Transverse colon (tissue), 4 donors: ENCODE measurements around the gene LONP1. TPM values are rescaled to one million over a fixed set of nuclear protein-coding genes. Genes with fewer than 3 reads are reported as not detected.
"Not testable (repeated sequence)": the region's sequence is repeated elsewhere in the genome, so short reads cannot be mapped to it uniquely, and the experiment has no call there.

ENCODE experiments used
- DNase-seq: peaks from one replicate; pipeline ENCODE4 v3.0.0-alpha.2; 2019
- H3K27ac ChIP-seq, 4 donors: fragments of 200-600 bp; sonication (generic); 2 replicates each; pipeline ENCODE4 v1.5.1; 2016 to 2018; ENCODE audit warnings: inconsistent platforms in 4 of 4
- H3K27me3 ChIP-seq: fragments of 200-600 bp; sonication (generic); 2 replicates; pipeline ENCODE4 v1.5.1; 2017; ENCODE audit warnings: inconsistent platforms
- H3K36me3 ChIP-seq, 4 donors: fragments of 200-600 bp; sonication (generic); 2 replicates each; pipeline ENCODE4 v1.5.1; 2017 to 2019; ENCODE audit warnings: inconsistent platforms in 4 of 4
- H3K4me1 ChIP-seq, 4 donors: fragments of 200-600 bp; sonication (generic); 2 replicates each; pipeline ENCODE4 v1.5.1; 2017 to 2020; ENCODE audit warnings: inconsistent platforms in 4 of 4
- H3K4me3 ChIP-seq, 4 donors: fragments of 200-600 bp; sonication (generic); 1 replicate in 1 of 4; 2 replicates in 3 of 4; pipeline versions ENCODE4 v1.5.1 to v1.6.1; 2017 to 2019; ENCODE audit warnings: inconsistent platforms in 4 of 4
- H3K9me3 ChIP-seq, 2 donors: fragments of 200-600 bp; sonication (generic); 2 replicates each; pipeline ENCODE4 v1.5.1; 2017 to 2019; ENCODE audit warnings: inconsistent platforms in 2 of 2
- CTCF ChIP-seq, 5 experiments: fragments of 200-600 bp in 3 of 5; fragments of 450-650 bp in 2 of 5; sonication (generic) in 3 of 5; IDR thresholded peaks; 1 replicate in 2 of 5; 2 replicates in 3 of 5; pipeline ENCODE4 v1.5.1; 2016 to 2017; ENCODE audit warnings: antibody characterized with exemption in 5 of 5, inconsistent platforms in 3 of 5, mild to moderate bottlenecking in 2 of 5, moderate library complexity in 1 of 5
- EP300 ChIP-seq: sonication (generic); formaldehyde crosslinking; IDR thresholded peaks from one replicate; pipeline ENCODE4 v1.6.1; 2017; ENCODE audit warnings: antibody characterized with exemption, low read depth
- POLR2A ChIP-seq: fragments of 450-650 bp; IDR thresholded peaks from one replicate; pipeline ENCODE4 v1.6.1; 2016; ENCODE audit warnings: antibody characterized with exemption, mild to moderate bottlenecking, moderate library complexity
- POLR2AphosphoS5 ChIP-seq, 3 donors: sonication (generic); formaldehyde crosslinking; IDR thresholded peaks; one replicate each; pipeline ENCODE4 v1.6.1; 2016; ENCODE audit warnings: antibody characterized with exemption in 3 of 3
- WGBS, 2 donors: methylation state at CpG; one replicate each; pipeline ENCODE4 v1.1.5; 2018; ENCODE audit warnings: low coverage in 1 of 2; 5-methylcytosine and 5-hydroxymethylcytosine counted together
- in situ Hi-C, 4 donors: fragments of 200-750 bp; cut with MboI; loops; one replicate each; pipeline versions ENCODE4 v1.15.0 to v1.15.1; 2017; ENCODE audit warnings: low sequenced_read_pairs in 3 of 4, low pct_ligation_motif_present in 1 of 4, low pct_unique_long_range_greater_than_20kb in 1 of 4
- intact Hi-C: fragments of 100-400 bp; cut with DNase I; formaldehyde crosslinking; loops from one replicate; pipeline ENCODE4 v1.15.1; 2023; ENCODE audit warnings: low total_unique reads
- total RNA-seq, 4 donors: library from RNA; depleted of rRNA; stranded (reverse); fragments of >200 nt; gene quantifications; one replicate each; pipeline ENCODE4 v1.1.0, GENCODE V29; 2016

Gene LONP1
- total RNA-seq, 4 donors from 2014 or later, result 28.7 to 164 (median 39.8) TPM

- Histone ChIP-seq H3K36me3 (peaks cover 0 to 27% (median 5%) of the 10 kb centered on the region in 4 donors), H3K27me3 (no peaks in the 10 kb centered on the region), H3K4me3 (no peak overlapping the region), H3K4me1 (peaks cover 0 to 28% (median 16%) of the 10 kb centered on the region in 4 donors), H3K9me3 (no peaks in the 10 kb centered on the region), H3K27ac (no peak overlapping the region)
- intact Hi-C loops, result no loop called here
- WGBS, 2 donors, result 71% methylated on average over 7 of the region's 7 CpGs; no CpG with 5 or more reads in 1 of the 2 donors
- DNase-seq, result no peak
- in situ Hi-C loops, result no loop called here
- TF ChIP-seq CTCF (IDR thresholded peaks at IDR 0.05), result no peak
- TF ChIP-seq POLR2A, result no peak
- TF ChIP-seq POLR2AphosphoS5 (IDR thresholded peaks at IDR 0.05), result no peak
- TF ChIP-seq EP300, result no peak
Observed at GRCh38 chr19:5692723-5693194, 27.2 kb downstream of the LONP1 start.

- H3K27me3 ChIP-seq, result no peaks in the 10 kb centered on the region
- peak overlapping the region in 3 of 4 donors; percentile 62 to 80 (median 68) for H3K4me3 ChIP-seq
- in situ Hi-C loops (no loop called here), intact Hi-C loops (no loop called here)
- H3K9me3 ChIP-seq, result no peaks in the 10 kb centered on the region
- H3K4me1 ChIP-seq, result peaks cover 0 to 34% (median 21%) of the 10 kb centered on the region in 4 donors
- H3K36me3 ChIP-seq, result peaks cover 0 to 27% (median 5%) of the 10 kb centered on the region in 4 donors
- WGBS, 2 donors, result 43% methylated on average over 28 of the region's 42 CpGs; no CpG with 5 or more reads in 1 of the 2 donors
- no peak for DNase-seq
- TF ChIP-seq POLR2A (no peak), EP300 (no peak), CTCF (IDR thresholded peaks at IDR 0.05) (no peak), POLR2AphosphoS5 (IDR thresholded peaks at IDR 0.05) (no peak)
- peak overlapping the region; percentile 91 to 93 (median 92) for H3K27ac ChIP-seq
Observed at GRCh38 chr19:5691822-5692722, 27.9 kb downstream of the LONP1 start.

- 2% methylated on average over 49 of the region's 54 CpGs; no CpG with 5 or more reads in 1 of the 2 donors for WGBS, 2 donors
Observed at GRCh38 chr19:5690955-5691821, 28.8 kb downstream of the LONP1 start.

GRCh38 chr19:5690125-5690954, 29.6 kb downstream of the LONP1 start, which contains the start of gene RPL36:
Gene RPL36, plus strand, starts transcription at chr19:5690295. Its CDS starts 213 bp downstream, at chr19:5690508.
- Histone ChIP-seq H3K4me3 (peak within 1 kb of the TSS; percentile 58 to 80 (median 65)), H3K4me1 (peaks cover 0 to 39% (median 27%) of the 10 kb centered on the region in 4 donors), H3K9me3 (no peaks in the 10 kb centered on the region), H3K27me3 (no peaks in the 10 kb centered on the region), H3K36me3 (peaks cover 0 to 15% (median 3%) of the 10 kb centered on the region in 4 donors), H3K27ac (peak within 1 kb of the TSS; percentile 91 to 93 (median 92))
- 1% methylated on average over 71 of the region's 73 CpGs; no CpG with 5 or more reads in 1 of the 2 donors for WGBS, 2 donors
- in situ Hi-C loops (no loop called here), intact Hi-C loops (no loop called here)
- peak; percentile 99 for DNase-seq
- no peak for TF ChIP-seq EP300
- peak; percentile 95 to 99 (median 97) for TF ChIP-seq CTCF (IDR thresholded peaks at IDR 0.05)
- peak; percentile 95 to 99 (median 99) for TF ChIP-seq POLR2AphosphoS5 (IDR thresholded peaks at IDR 0.05)
- TF ChIP-seq POLR2A, result peak; percentile 95

More at GRCh38 chr19:5690955-5691821, 28.8 kb downstream of the LONP1 start:
- peak overlapping the region; percentile 91 to 93 (median 92) for H3K27ac ChIP-seq
- peaks cover 0 to 37% (median 25%) of the 10 kb centered on the region in 4 donors for H3K4me1 ChIP-seq
- H3K9me3 ChIP-seq, result no peaks in the 10 kb centered on the region
- H3K4me3 ChIP-seq, result peak overlapping the region; percentile 58 to 80 (median 65)
- in situ Hi-C loops, result no loop called here
- H3K36me3 ChIP-seq, result peaks cover 0 to 24% (median 5%) of the 10 kb centered on the region in 4 donors
- no peak for TF ChIP-seq EP300
- TF ChIP-seq POLR2AphosphoS5 (IDR thresholded peaks at IDR 0.05), result peak in 2 of 3 donors; percentile 32 to 54
- DNase-seq, result peak; percentile 78
- H3K27me3 ChIP-seq, result no peaks in the 10 kb centered on the region
- intact Hi-C loops, result no loop called here

- DNase-seq, H3K27me3 ChIP-seq, in situ Hi-C loops, H3K27ac ChIP-seq, intact Hi-C loops, H3K36me3 ChIP-seq, H3K9me3 ChIP-seq, H3K4me3 ChIP-seq: not testable (repeated sequence)
- WGBS, 2 donors, result 95 to 100% methylated on average over 3 to 13 of the region's 13 CpGs
- peaks cover 0 to 39% (median 27%) of the 10 kb centered on the region in 4 donors for H3K4me1 ChIP-seq
Observed at GRCh38 chr19:5688262-5688881, 31.6 kb downstream of the LONP1 start.
